ENCODE results near the gene SLC7A4.

Gene SLC7A4

GRCh38 chr22:21000207-21000986 lies 32.0 kb downstream of the SLC7A4 start:
- no peak for DNase-seq

GRCh38 chr22:20999350-21000206 lies 32.8 kb downstream of the SLC7A4 start:
- DNase-seq: no peak

- no peak for DNase-seq
Observed at GRCh38 chr22:20998411-20999336, 33.7 kb downstream of the SLC7A4 start.

- DNase-seq: no peak
Observed at GRCh38 chr22:20997536-20998257, 34.7 kb downstream of the SLC7A4 start.

- no peak for DNase-seq
Observed at GRCh38 chr22:20996598-20997535, 35.5 kb downstream of the SLC7A4 start.

- DNase-seq: no peak
Observed at GRCh38 chr22:20996031-20996410, 36.3 kb downstream of the SLC7A4 start.

- DNase-seq: no peak
Observed at GRCh38 chr22:20995329-20996030, 36.9 kb downstream of the SLC7A4 start.

GRCh38 chr22:20994902-20995241 lies 37.5 kb downstream of the SLC7A4 start:
- DNase-seq: no peak

GRCh38 chr22:20994128-20994901 lies 38.0 kb downstream of the SLC7A4 start:
- no peak for DNase-seq

- DNase-seq: no peak
Observed at GRCh38 chr22:20993304-20994127, 38.8 kb downstream of the SLC7A4 start.

GRCh38 chr22:20992456-20993303 lies 39.7 kb downstream of the SLC7A4 start:
- no peak for DNase-seq

GRCh38 chr22:20992056-20992442 lies 40.3 kb downstream of the SLC7A4 start:
- no peak for DNase-seq

- DNase-seq: no peak
Observed at GRCh38 chr22:20991252-20992055, 40.9 kb downstream of the SLC7A4 start.

- DNase-seq: no peak
Observed at GRCh38 chr22:20990184-20991180, 41.9 kb downstream of the SLC7A4 start.
